ENCODE data around the gene ZSCAN31. TPM values are rescaled to one million over a fixed set of nuclear protein-coding genes. Genes with fewer than 3 reads are reported as not detected.

The ZSCAN31 gene
- total RNA-seq, 1 donor from 2014 or later: 12.1 TPM

DNA sequence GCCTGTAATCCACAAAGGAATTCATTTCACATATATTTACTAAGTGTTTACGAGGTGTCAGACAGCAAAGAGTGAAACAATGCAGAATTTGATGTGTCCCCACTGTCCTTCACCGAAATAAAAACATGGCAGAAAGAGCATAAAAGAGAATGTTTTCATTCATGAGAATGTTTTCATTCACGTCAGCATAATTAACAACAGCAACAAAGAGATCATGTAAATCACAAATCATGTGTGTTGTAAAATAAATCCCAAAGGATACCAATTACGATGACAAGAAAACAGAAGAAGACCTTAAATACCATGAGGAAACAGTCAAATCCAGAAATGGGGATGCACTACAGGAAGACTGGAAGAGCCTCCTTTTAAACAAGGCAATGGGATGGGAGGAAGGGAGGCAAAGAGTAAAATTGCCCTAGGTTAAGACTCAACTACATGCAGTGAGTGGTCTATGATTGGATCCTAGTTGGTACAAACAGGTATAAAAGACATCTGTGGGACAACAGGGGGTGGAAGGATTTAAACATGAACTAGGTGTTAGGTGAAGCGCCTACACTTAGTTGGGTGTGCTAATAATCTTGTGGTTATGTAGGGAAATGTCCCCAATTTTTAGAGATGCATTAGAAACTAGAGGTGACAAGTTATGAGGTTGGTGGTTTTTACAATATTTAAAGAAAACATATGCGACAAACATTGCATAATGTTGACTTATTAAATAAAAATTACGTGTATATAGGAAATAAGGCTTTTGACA lies 1.5 kb downstream of the ZSCAN31 start:
- Histone ChIP-seq H3K27me3 (ENCODE audit: control insufficient read depth, insufficient read depth, low read length) (no peaks in the 10 kb centered on the region), H3K4me3 (ENCODE audit: low read depth, low read length) (no peak overlapping the region)

GRCh38 chr6:28333599-28334018 lies 2.3 kb downstream of the ZSCAN31 start:
- Histone ChIP-seq H3K36me3 (ENCODE audit: control insufficient read depth, insufficient read depth, low read length) (no peaks in the 10 kb centered on the region), H3K4me3 (ENCODE audit: low read depth, low read length) (no peak overlapping the region), H3K27me3 (ENCODE audit: control insufficient read depth, insufficient read depth, low read length) (no peaks in the 10 kb centered on the region)
- TF ChIP-seq, protein P1, sequence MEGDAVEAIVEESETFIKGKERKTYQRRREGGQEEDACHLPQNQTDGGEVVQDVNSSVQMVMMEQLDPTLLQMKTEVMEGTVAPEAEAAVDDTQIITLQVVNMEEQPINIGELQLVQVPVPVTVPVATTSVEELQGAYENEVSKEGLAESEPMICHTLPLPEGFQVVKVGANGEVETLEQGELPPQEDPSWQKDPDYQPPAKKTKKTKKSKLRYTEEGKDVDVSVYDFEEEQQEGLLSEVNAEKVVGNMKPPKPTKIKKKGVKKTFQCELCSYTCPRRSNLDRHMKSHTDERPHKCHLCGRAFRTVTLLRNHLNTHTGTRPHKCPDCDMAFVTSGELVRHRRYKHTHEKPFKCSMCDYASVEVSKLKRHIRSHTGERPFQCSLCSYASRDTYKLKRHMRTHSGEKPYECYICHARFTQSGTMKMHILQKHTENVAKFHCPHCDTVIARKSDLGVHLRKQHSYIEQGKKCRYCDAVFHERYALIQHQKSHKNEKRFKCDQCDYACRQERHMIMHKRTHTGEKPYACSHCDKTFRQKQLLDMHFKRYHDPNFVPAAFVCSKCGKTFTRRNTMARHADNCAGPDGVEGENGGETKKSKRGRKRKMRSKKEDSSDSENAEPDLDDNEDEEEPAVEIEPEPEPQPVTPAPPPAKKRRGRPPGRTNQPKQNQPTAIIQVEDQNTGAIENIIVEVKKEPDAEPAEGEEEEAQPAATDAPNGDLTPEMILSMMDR (IDR thresholded peaks at IDR 0.05; ENCODE audit: insufficient read depth, low read length, severe bottlenecking): no peak
- DNase-seq (ENCODE audit: low read depth) (no peak), FAIRE-seq (no peak)

More for the DNA sequence above, 1.5 kb downstream of the ZSCAN31 start:
- TF ChIP-seq, protein P1 (IDR thresholded peaks at IDR 0.05; ENCODE audit: insufficient read depth, low read length, severe bottlenecking): no peak
- DNase-seq (ENCODE audit: low read depth) (no peak), FAIRE-seq (no peak)
- no peaks in the 10 kb centered on the region for H3K36me3 ChIP-seq (ENCODE audit: control insufficient read depth, insufficient read depth, low read length)

DNA sequence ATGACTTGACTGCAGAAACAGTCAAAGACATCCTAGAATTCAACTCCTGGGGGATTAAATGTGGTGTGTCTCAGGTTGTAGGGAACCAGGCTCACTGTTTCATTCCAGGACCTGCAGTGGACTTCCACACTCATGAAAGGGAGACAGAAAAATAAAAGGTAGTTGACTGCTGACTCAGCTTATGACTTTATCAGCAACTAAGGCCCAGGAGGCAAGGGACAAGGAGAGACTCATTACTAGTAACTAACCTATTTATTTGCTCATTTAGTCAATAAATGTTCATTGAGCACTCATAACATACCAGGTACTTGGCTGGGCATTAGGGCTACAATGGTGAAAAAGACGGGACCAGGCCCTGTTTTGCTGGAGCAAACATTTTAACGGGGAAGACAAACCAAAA lies 2.9 kb downstream of the ZSCAN31 start:
- H3K27me3 ChIP-seq (ENCODE audit: control insufficient read depth, insufficient read depth, low read length): no peaks in the 10 kb centered on the region
- no peak overlapping the region for H3K4me3 ChIP-seq (ENCODE audit: low read depth, low read length)
- DNase-seq (ENCODE audit: low read depth): no peak
- no peak for FAIRE-seq
- H3K36me3 ChIP-seq (ENCODE audit: control insufficient read depth, insufficient read depth, low read length): no peaks in the 10 kb centered on the region
- TF ChIP-seq, protein P1 (IDR thresholded peaks at IDR 0.05; ENCODE audit: insufficient read depth, low read length, severe bottlenecking): no peak

GRCh38 chr6:28330041-28330440 lies 5.9 kb downstream of the ZSCAN31 start:
- Histone ChIP-seq H3K27me3 (ENCODE audit: control insufficient read depth, insufficient read depth, low read length) (no peaks in the 10 kb centered on the region), H3K36me3 (ENCODE audit: control insufficient read depth, insufficient read depth, low read length) (peaks cover 4% of the 10 kb centered on the region), H3K4me3 (ENCODE audit: low read depth, low read length) (no peak overlapping the region)
- FAIRE-seq (no peak), DNase-seq (ENCODE audit: low read depth) (no peak)
- TF ChIP-seq, protein P1 (IDR thresholded peaks at IDR 0.05; ENCODE audit: insufficient read depth, low read length, severe bottlenecking): no peak

DNA sequence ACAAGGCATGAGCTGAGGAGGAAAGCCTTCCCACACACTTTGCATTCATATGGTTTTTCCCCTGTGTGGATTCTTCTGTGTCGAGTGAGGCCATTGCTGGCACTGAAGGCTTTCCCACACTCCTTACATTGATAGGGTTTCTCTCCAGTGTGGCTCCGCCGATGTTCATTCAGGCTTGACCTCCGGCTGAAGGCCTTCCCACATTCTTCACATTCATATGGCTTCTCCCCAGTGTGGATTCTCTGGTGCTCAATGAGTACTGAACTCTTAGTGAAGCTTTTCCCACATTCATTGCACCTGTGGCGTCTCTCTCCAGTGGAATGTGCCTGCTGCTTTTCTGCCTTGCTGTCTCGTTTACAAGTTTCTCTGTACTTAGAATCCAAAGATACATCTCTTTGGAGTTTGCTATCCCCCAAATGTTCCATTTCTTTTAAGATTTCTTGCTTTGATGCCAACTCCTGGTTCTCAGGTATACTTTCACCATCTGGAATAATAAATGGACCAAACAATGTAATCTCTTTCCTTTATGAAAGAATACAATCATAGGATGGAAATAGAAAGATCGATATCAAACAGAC lies 9.5 kb downstream of the ZSCAN31 start:
- FAIRE-seq (no peak), DNase-seq (ENCODE audit: low read depth) (no peak)
- no peaks in the 10 kb centered on the region for H3K27me3 ChIP-seq (ENCODE audit: control insufficient read depth, insufficient read depth, low read length)
- H3K4me3 ChIP-seq (ENCODE audit: low read depth, low read length): no peak overlapping the region
- H3K36me3 ChIP-seq (ENCODE audit: control insufficient read depth, insufficient read depth, low read length): peaks cover 4% of the 10 kb centered on the region
- TF ChIP-seq, protein P1 (IDR thresholded peaks at IDR 0.05; ENCODE audit: insufficient read depth, low read length, severe bottlenecking): no peak

Measured in bronchial epithelial cell (primary cell).